ENCODE data around the gene IFIT3. TPM values are rescaled to one million over a fixed set of nuclear protein-coding genes. Genes with fewer than 3 reads are reported as not detected.

The IFIT3 gene
- polyA plus RNA-seq, 2 of the 4 experiments (the other 2 are of a cell fraction), result 1.5 to 2.1 TPM

GRCh38 chr10:89305766-89306433 lies 21.9 kb upstream of the IFIT3 start:
- peaks cover 15% of the 10 kb centered on the region; the same call in 2 of the 3 replicates for H3K4me1 ChIP-seq
- WGBS (ENCODE audit: missing lambda C conversion rate), result 90% methylated on average over 9 of the region's 9 CpGs
- FAIRE-seq (no peak), DNase-seq (ENCODE audit: low read depth in 1 of 2, low spot score in 1 of 2) (no peak), ATAC-seq (no peak)
- ChIA-PET CTCF (interaction anchor here (1.3 to 1.6 kb wide), 2 partner anchors 10 to 49 kb away, joined by 3 to 5 read pairs; no protein-coding TSS in a partner anchor), POLR2A (no interaction called here)
- no peak overlapping the region for H3K4me3 ChIP-seq
- H3K27ac ChIP-seq, result no peak overlapping the region
- no peaks in the 10 kb centered on the region for H3K9me3 ChIP-seq
- H3K4me2 ChIP-seq, result no peak overlapping the region
- no peak for TF ChIP-seq SMC3 (IDR thresholded peaks at IDR 0.05)
- TF ChIP-seq MAFK (IDR thresholded peaks at IDR 0.05; ENCODE audit: partially characterized antibody), result peak; percentile 39

GRCh38 chr10:89306434-89307268 lies 21.1 kb upstream of the IFIT3 start:
- Histone ChIP-seq H3K4me2 (no peak overlapping the region), H3K4me1 (peaks cover 8% of the 10 kb centered on the region; the same call in 1 of the 3 replicates), H3K4me3 (no peak overlapping the region), H3K9me3 (no peaks in the 10 kb centered on the region), H3K27ac (no peak overlapping the region)
- ChIA-PET CTCF (interaction anchor here (1.3 kb wide), 1 partner anchor 9 kb away, joined by 5 read pairs; no protein-coding TSS in a partner anchor), POLR2A (no interaction called here)
- DNase-seq (ENCODE audit: low read depth in 1 of 2, low spot score in 1 of 2) (no peak), ATAC-seq (no peak), FAIRE-seq (no peak)
- TF ChIP-seq E2F6 (IDR thresholded peaks at IDR 0.05; ENCODE audit: borderline replicate concordance, low read depth) (no peak), SREBF2 (IDR thresholded peaks at IDR 0.05) (no peak), ATOH8 (CRISPR knock-in tag; IDR thresholded peaks at IDR 0.05; ENCODE audit: low read depth) (no peak), KDM1A (IDR thresholded peaks at IDR 0.05; ENCODE audit: low read depth) (no peak), HMGXB4 (CRISPR knock-in tag; IDR thresholded peaks at IDR 0.05; ENCODE audit: borderline replicate concordance) (no peak), FOXS1 (CRISPR knock-in tag; IDR thresholded peaks at IDR 0.05) (no peak), KDM5A (IDR thresholded peaks at IDR 0.05) (no peak), MAZ (IDR thresholded peaks at IDR 0.05; ENCODE audit: borderline replicate concordance, low read depth, low read length) (no peak), ZC3H11A (IDR thresholded peaks at IDR 0.05) (no peak), FOSB (CRISPR knock-in tag; IDR thresholded peaks at IDR 0.05) (no peak), HEYL (CRISPR knock-in tag; IDR thresholded peaks at IDR 0.05) (no peak), BHLHE40 (IDR thresholded peaks at IDR 0.05; ENCODE audit: low read depth, low read length) (no peak), HES2 (IDR thresholded peaks at IDR 0.05) (no peak), FOSL2 (IDR thresholded peaks at IDR 0.05) (no peak), FOSL2 (CRISPR knock-in tag; IDR thresholded peaks at IDR 0.05) (no peak), MAFK (IDR thresholded peaks at IDR 0.05; ENCODE audit: partially characterized antibody) (no peak), ZFP36 (IDR thresholded peaks at IDR 0.05; ENCODE audit: borderline replicate concordance, partially characterized antibody) (no peak), HOXA7 (CRISPR knock-in tag; IDR thresholded peaks at IDR 0.05) (no peak), RNF2 (IDR thresholded peaks at IDR 0.05; ENCODE audit: borderline replicate concordance, low read depth) (no peak), CEBPB (IDR thresholded peaks at IDR 0.05) (no peak)
- TF ChIP-seq, protein P1, sequence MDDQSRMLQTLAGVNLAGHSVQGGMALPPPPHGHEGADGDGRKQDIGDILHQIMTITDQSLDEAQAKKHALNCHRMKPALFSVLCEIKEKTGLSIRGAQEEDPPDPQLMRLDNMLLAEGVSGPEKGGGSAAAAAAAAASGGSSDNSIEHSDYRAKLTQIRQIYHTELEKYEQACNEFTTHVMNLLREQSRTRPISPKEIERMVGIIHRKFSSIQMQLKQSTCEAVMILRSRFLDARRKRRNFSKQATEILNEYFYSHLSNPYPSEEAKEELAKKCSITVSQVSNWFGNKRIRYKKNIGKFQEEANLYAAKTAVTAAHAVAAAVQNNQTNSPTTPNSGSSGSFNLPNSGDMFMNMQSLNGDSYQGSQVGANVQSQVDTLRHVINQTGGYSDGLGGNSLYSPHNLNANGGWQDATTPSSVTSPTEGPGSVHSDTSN (IDR thresholded peaks at IDR 0.05), result no peak
- WGBS (ENCODE audit: missing lambda C conversion rate), result 92% methylated on average over 12 of the region's 13 CpGs

Data from A549 (cell line).